Uterus (tissue), 2 donors: Measurements from ENCODE around the gene PRKN.

ENCODE experiments used
- CTCF ChIP-seq, 4 experiments: fragments of 200-600 bp in 2 of 4; fragments of 450-650 bp in 2 of 4; sonication (generic) in 2 of 4; IDR thresholded peaks; one replicate each; pipeline ENCODE4 v1.5.1; 2016 to 2019; ENCODE audit warnings: antibody characterized with exemption in 4 of 4, mild to moderate bottlenecking in 2 of 4, moderate library complexity in 1 of 4
- POLR2A ChIP-seq, 2 donors: fragments of 450-650 bp; IDR thresholded peaks; one replicate each; pipeline ENCODE4 v1.6.1; 2016; ENCODE audit warnings: antibody characterized with exemption in 2 of 2, mild to moderate bottlenecking in 1 of 2, moderate library complexity in 1 of 2

GRCh38 chr6:162156146-162156545, 571.4 kb downstream of the PRKN start:
- TF ChIP-seq CTCF (IDR thresholded peaks at IDR 0.05), result no peak
- no peak for TF ChIP-seq POLR2A (IDR thresholded peaks at IDR 0.05)
